ENCODE measurements around the gene P2RX2. TPM values are rescaled to one million over a fixed set of nuclear protein-coding genes. Genes with fewer than 3 reads are reported as not detected.

Gene P2RX2
- total RNA-seq, 1 donor = not detected

DNA sequence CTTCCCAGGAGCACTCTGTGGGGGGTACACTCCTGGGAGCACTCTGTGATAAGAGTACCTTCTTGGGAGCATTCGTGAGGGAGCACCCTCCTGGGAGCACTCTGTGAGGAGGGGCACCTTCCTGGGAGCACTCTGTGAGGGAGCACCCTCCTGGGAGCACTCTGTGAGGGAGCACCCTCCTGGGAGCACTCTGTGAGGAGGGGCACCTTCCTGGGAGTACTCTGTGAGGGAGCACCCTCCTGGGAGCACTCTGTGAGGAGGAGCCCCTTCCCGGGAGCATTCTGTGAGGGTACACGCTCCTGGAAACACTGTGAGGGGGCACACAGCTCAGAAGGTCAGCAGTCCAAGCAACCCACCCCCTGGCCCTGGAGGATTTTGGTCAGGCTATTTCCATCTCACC lies 30.8 kb upstream of the P2RX2 start:
- Histone ChIP-seq H3K27ac (ENCODE audit: low read depth, low read length) (no peak overlapping the region), H3K4me3 (ENCODE audit: insufficient read depth, low read length) (no peak overlapping the region), H4K20me1 (ENCODE audit: insufficient read depth, low read length) (no peaks in the 10 kb centered on the region), H3K4me1 (ENCODE audit: insufficient read depth, low read length) (no peaks in the 10 kb centered on the region), H3K4me2 (ENCODE audit: insufficient read depth, low read length) (no peak overlapping the region), H3K36me3 (ENCODE audit: insufficient read depth, low read length) (no peaks in the 10 kb centered on the region), H3K79me2 (ENCODE audit: insufficient read depth, low read length) (no peaks in the 10 kb centered on the region), H3K9me3 (ENCODE audit: low read depth, low read length) (peaks cover 2% of the 10 kb centered on the region), H2AFZ (ENCODE audit: low read length) (no peak overlapping the region), H3K27me3 (ENCODE audit: insufficient read depth, low read length) (no peaks in the 10 kb centered on the region)
- no peak for DNase-seq (ENCODE audit: insufficient read length, low spot score, missing footprints)
- TF ChIP-seq, protein P1, sequence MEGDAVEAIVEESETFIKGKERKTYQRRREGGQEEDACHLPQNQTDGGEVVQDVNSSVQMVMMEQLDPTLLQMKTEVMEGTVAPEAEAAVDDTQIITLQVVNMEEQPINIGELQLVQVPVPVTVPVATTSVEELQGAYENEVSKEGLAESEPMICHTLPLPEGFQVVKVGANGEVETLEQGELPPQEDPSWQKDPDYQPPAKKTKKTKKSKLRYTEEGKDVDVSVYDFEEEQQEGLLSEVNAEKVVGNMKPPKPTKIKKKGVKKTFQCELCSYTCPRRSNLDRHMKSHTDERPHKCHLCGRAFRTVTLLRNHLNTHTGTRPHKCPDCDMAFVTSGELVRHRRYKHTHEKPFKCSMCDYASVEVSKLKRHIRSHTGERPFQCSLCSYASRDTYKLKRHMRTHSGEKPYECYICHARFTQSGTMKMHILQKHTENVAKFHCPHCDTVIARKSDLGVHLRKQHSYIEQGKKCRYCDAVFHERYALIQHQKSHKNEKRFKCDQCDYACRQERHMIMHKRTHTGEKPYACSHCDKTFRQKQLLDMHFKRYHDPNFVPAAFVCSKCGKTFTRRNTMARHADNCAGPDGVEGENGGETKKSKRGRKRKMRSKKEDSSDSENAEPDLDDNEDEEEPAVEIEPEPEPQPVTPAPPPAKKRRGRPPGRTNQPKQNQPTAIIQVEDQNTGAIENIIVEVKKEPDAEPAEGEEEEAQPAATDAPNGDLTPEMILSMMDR (IDR thresholded peaks at IDR 0.05; ENCODE audit: extremely low read depth, low read depth, low read length) = no peak

DNA sequence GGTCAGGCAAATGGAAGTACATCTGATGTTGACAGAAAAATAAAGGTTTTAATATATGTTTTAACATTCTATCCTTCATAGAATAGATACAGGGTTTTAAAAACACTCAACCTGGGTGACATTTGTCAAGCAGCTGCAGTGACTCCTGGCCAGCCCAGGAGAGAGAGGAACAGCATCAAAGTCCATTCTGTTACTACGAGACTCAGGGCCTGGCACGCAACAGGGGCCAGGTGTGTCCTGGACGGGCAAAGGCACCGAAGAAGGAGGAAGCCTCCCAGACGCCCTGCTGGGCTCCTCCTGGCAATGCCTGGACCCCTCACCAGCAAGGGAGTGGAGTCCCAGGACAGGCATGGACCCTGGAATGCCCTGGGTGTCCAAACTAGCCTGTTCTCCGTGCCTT lies 30.3 kb upstream of the P2RX2 start:
- Histone ChIP-seq H3K36me3 (ENCODE audit: insufficient read depth, low read length) (no peaks in the 10 kb centered on the region), H4K20me1 (ENCODE audit: insufficient read depth, low read length) (no peaks in the 10 kb centered on the region), H3K4me3 (ENCODE audit: insufficient read depth, low read length) (no peak overlapping the region), H3K9me3 (ENCODE audit: low read depth, low read length) (peaks cover 2% of the 10 kb centered on the region), H3K4me1 (ENCODE audit: insufficient read depth, low read length) (no peaks in the 10 kb centered on the region), H3K79me2 (ENCODE audit: insufficient read depth, low read length) (no peaks in the 10 kb centered on the region), H3K4me2 (ENCODE audit: insufficient read depth, low read length) (no peak overlapping the region), H2AFZ (ENCODE audit: low read length) (no peak overlapping the region), H3K27me3 (ENCODE audit: insufficient read depth, low read length) (no peaks in the 10 kb centered on the region), H3K27ac (ENCODE audit: low read depth, low read length) (no peak overlapping the region)
- no peak for DNase-seq (ENCODE audit: insufficient read length, low spot score, missing footprints)
- TF ChIP-seq, protein P1 (IDR thresholded peaks at IDR 0.05; ENCODE audit: extremely low read depth, low read depth, low read length) = no peak

- Histone ChIP-seq H2AFZ (ENCODE audit: low read length) (no peak overlapping the region), H3K4me3 (ENCODE audit: insufficient read depth, low read length) (no peak overlapping the region)
- no peak for DNase-seq (ENCODE audit: insufficient read length, low spot score, missing footprints)
These were observed 29.5 kb upstream of the P2RX2 start for GRCh38 chr12:132588821-132589669.

More at GRCh38 chr12:132588821-132589669, 29.5 kb upstream of the P2RX2 start:
- Histone ChIP-seq H3K79me2 (ENCODE audit: insufficient read depth, low read length) (no peaks in the 10 kb centered on the region), H4K20me1 (ENCODE audit: insufficient read depth, low read length) (no peaks in the 10 kb centered on the region), H3K27me3 (ENCODE audit: insufficient read depth, low read length) (no peaks in the 10 kb centered on the region), H3K9me3 (ENCODE audit: low read depth, low read length) (peaks cover 2% of the 10 kb centered on the region), H3K4me2 (ENCODE audit: insufficient read depth, low read length) (no peak overlapping the region), H3K4me1 (ENCODE audit: insufficient read depth, low read length) (peaks cover under 1% of the 10 kb centered on the region), H3K36me3 (ENCODE audit: insufficient read depth, low read length) (no peaks in the 10 kb centered on the region), H3K27ac (ENCODE audit: low read depth, low read length) (no peak overlapping the region)
- TF ChIP-seq, protein P1 (IDR thresholded peaks at IDR 0.05; ENCODE audit: extremely low read depth, low read depth, low read length) = no peak

Data from osteoblast (primary cell).